GM12878 (cell line): Measurements from ENCODE around the gene ROCK2. TPM values are rescaled to one million over a fixed set of nuclear protein-coding genes. Genes with fewer than 3 reads are reported as not detected.
A peak's percentile ranks its signal among the peaks of the same experiment; 100 is the strongest.

ENCODE experiments used
- ATAC-seq: fragments of 200-7000 bp; cut with Tn5 transposase; 3 replicates; pipeline ENCODE4 v1.9.1; 2020; ENCODE audit warnings: mild to moderate bottlenecking, moderate library complexity
- BruUV-seq: library from RNA; stranded (reverse); fragments of 400-500 nt; replicated peaks from 2 replicates; lab custom pipeline; 2021; lab: Mats Ljungman, UMichigan
- CTCF ChIA-PET: fragments of 300-600 bp; sonication (Branson Sonifier 250); formaldehyde crosslinking; extraction: SDS; loops from one replicate; lab custom pipeline; 2021; ENCODE audit warnings: inconsistent platforms; lab: Yijun Ruan, JAX
- POLR2A ChIA-PET: fragments of 350-600 bp; formaldehyde crosslinking; extraction: SDS; loops from one replicate; lab custom pipeline; 2021; ENCODE audit warnings: inconsistent platforms; lab: Charles Lee
- RAD21 ChIA-PET: fragments of 300-600 bp; sonication (Branson Sonifier 250); formaldehyde crosslinking; loops from one replicate; lab custom pipeline; 2023; ENCODE audit warnings: antibody characterized with exemption; ENCODE audit not compliant: unreplicated experiment; lab: Charles Lee
- SMC1A ChIA-PET: fragments of 300-600 bp; sonication (Branson Sonifier 250); formaldehyde crosslinking; loops from one replicate; lab custom pipeline; 2023; ENCODE audit not compliant: unreplicated experiment, uncharacterized antibody; lab: Charles Lee
- DNase-seq: peaks from one replicate; pipeline ENCODE4 v3.0.0-alpha.2; 2011; ENCODE audit warnings: low read depth, low spot score
- FAIRE-seq: peaks from 3 replicates; lab custom pipeline; 2011; peaks lifted over from hg19 to GRCh38; lab: Jason Lieb, UNC
- H2AFZ ChIP-seq: 2 replicates; pipeline ENCODE4 v1.6.0; 2011; ENCODE audit warnings: low read depth, low read length, control low read depth; ENCODE audit not compliant: control insufficient read depth
- H3K27ac ChIP-seq: 2 replicates; pipeline ENCODE4 v1.5.1; 2011; ENCODE audit warnings: control low read depth; ENCODE audit not compliant: control insufficient read depth, insufficient read depth
- H3K27me3 ChIP-seq, 2 experiments: replicated peaks in 1 of 2; 2 replicates each; pipeline versions ENCODE4 v1.6.0 to v1.6.1; 2011; ENCODE audit warnings: low read length in 1 of 2; ENCODE audit not compliant: control insufficient read depth in 2 of 2, insufficient read depth in 2 of 2
- H3K36me3 ChIP-seq, 2 experiments: 2 replicates each; pipeline ENCODE4 v1.5.1; 2011; ENCODE audit warnings: low read length in 1 of 2; ENCODE audit not compliant: control insufficient read depth in 2 of 2, insufficient read depth in 2 of 2
- H3K4me1 ChIP-seq: 2 replicates; pipeline ENCODE4 v1.6.1; 2011; ENCODE audit warnings: mild to moderate bottlenecking, low read length, moderate library complexity, mixed read lengths; ENCODE audit not compliant: control insufficient read depth, insufficient read depth
- H3K4me2 ChIP-seq: 2 replicates; pipeline ENCODE4 v1.6.0; 2011; ENCODE audit warnings: control low read depth; ENCODE audit not compliant: control insufficient read depth, insufficient read depth
- H3K4me3 ChIP-seq: fragments of 200-600 bp; sonication (generic); 2 replicates; pipeline ENCODE4 v1.5.1; 2016
- H3K79me2 ChIP-seq: 2 replicates; pipeline ENCODE4 v1.6.0; 2011; ENCODE audit warnings: low read length; ENCODE audit not compliant: control insufficient read depth, insufficient read depth
- H3K9ac ChIP-seq: 2 replicates; pipeline ENCODE4 v1.8.0; 2011; ENCODE audit warnings: low read length, control low read depth, mixed read lengths; ENCODE audit not compliant: control insufficient read depth, insufficient read depth
- H3K9me3 ChIP-seq: replicated peaks from 3 replicates; pipeline ENCODE4 v1.5.1; 2011; ENCODE audit warnings: mild to moderate bottlenecking, low read length; ENCODE audit not compliant: control insufficient read depth, insufficient read depth
- H4K20me1 ChIP-seq: 2 replicates; pipeline ENCODE4 v1.6.0; 2011; ENCODE audit not compliant: control insufficient read depth, insufficient read depth
- ATF2 ChIP-seq: IDR thresholded peaks from 2 replicates; pipeline ENCODE4 v1.6.1; 2012; ENCODE audit warnings: low read length, inconsistent platforms
- CEBPB ChIP-seq, 2 experiments: fragments of 150-350 bp in 1 of 2; IDR thresholded peaks; 2 replicates each; pipeline ENCODE4 v1.6.1; 2012 to 2014; ENCODE audit warnings: low read depth in 2 of 2, low read length in 2 of 2, borderline replicate concordance in 1 of 2, inconsistent platforms in 1 of 2
- CHD1 ChIP-seq: IDR thresholded peaks from 2 replicates; pipeline ENCODE4 v1.6.1; 2012; ENCODE audit warnings: low read depth, low read length, improper control_type of control experiment
- E2F8 ChIP-seq: fragments of 450-650 bp; IDR thresholded peaks from 2 replicates; pipeline ENCODE4 v1.6.1; 2018; ENCODE audit warnings: mild to moderate bottlenecking, low read depth, moderate library complexity; ENCODE audit not compliant: partially characterized antibody
- FOXK2 ChIP-seq: fragments of 450-650 bp; IDR thresholded peaks from 2 replicates; pipeline ENCODE4 v1.6.1; 2017; ENCODE audit warnings: mild to moderate bottlenecking, moderate library complexity
- HCFC1 ChIP-seq: fragments of 150-350 bp; IDR thresholded peaks from 2 replicates; pipeline ENCODE4 v1.6.1; 2014; ENCODE audit warnings: low read length
- MYB ChIP-seq: fragments of 150-350 bp; IDR thresholded peaks from 2 replicates; pipeline ENCODE4 v1.6.1; 2014; ENCODE audit warnings: mild to moderate bottlenecking, low read depth, low read length, borderline replicate concordance
- MYC ChIP-seq: IDR thresholded peaks from 2 replicates; pipeline ENCODE4 v1.6.1; 2011; ENCODE audit warnings: mild to moderate bottlenecking, low read length, moderate library complexity, inconsistent platforms; ENCODE audit not compliant: insufficient read depth, insufficient replicate concordance, insufficient read length, severe bottlenecking
- NFYA ChIP-seq: IDR thresholded peaks from 2 replicates; pipeline ENCODE4 v1.6.1; 2011; ENCODE audit warnings: low read depth, mild to moderate bottlenecking, low read length, improper control_type of control experiment, borderline replicate concordance
- NR2C2 ChIP-seq: IDR thresholded peaks from 2 replicates; pipeline ENCODE4 v1.6.1; 2011; ENCODE audit warnings: borderline replicate concordance, low read depth; ENCODE audit not compliant: control insufficient read depth, insufficient read length
- NRF1 ChIP-seq: conservative IDR thresholded peaks from 2 replicates; pipeline ENCODE4 v1.6.1; 2011; ENCODE audit warnings: mild to moderate bottlenecking, low read depth, low read length, improper control_type of control experiment
- POU2F2 ChIP-seq: IDR thresholded peaks from 3 replicates; pipeline ENCODE4 v1.6.1; 2011; ENCODE audit warnings: low read depth, mild to moderate bottlenecking, low read length, borderline replicate concordance
- RBBP5 ChIP-seq: fragments of 200-600 bp; sonication (generic); conservative IDR thresholded peaks from 2 replicates; pipeline ENCODE4 v1.6.1; 2016
- SP1 ChIP-seq: IDR thresholded peaks from one replicate; pipeline ENCODE4 v1.6.1; 2011; ENCODE audit warnings: low read depth, low read length
- SRF ChIP-seq, 2 experiments: IDR thresholded peaks; 2 replicates each; pipeline ENCODE4 v1.6.1; 2011; ENCODE audit warnings: low read depth in 2 of 2, low read length in 2 of 2, mild to moderate bottlenecking in 1 of 2, moderate library complexity in 1 of 2
- ZSCAN29 ChIP-seq: fragments of 450-650 bp; IDR thresholded peaks from 2 replicates; pipeline ENCODE4 v1.6.1; 2017; ENCODE audit warnings: mild to moderate bottlenecking, moderate library complexity
- WGBS: methylation state at CpG from one replicate; pipeline ENCODE4 v1.1.6; 2016; ENCODE audit warnings: low lambda C conversion rate; ENCODE audit not compliant: insufficient replicate concordance, insufficient coverage; ENCODE audit errors: missing lambda C conversion rate; 5-methylcytosine and 5-hydroxymethylcytosine counted together
- in situ Hi-C: fragments of 300-500 bp; cut with MboI; formaldehyde crosslinking; loops from 9 replicates; pipeline ENCODE4 v1.14.3; 2018; ENCODE audit warnings: mixed read lengths
- intact Hi-C: fragments of 100-400 bp; cut with micrococcal nuclease; formaldehyde crosslinking; loops from one replicate; pipeline ENCODE4 v1.14.2; 2022; ENCODE audit not compliant: unreplicated experiment
- polyA plus RNA-seq, 11 experiments: library from polyadenylated mRNA; depleted of rRNA in 4 of 11; unstranded in 6 of 11; stranded (reverse) in 5 of 11; fragments of >200 nt; fragmentation: Nextera tagmentation in 4 of 11; fragmentation: Illumina TruSeq in 1 of 11; extraction: Ambion mirVana in 4 of 11; extraction: Trizol in 1 of 11; gene quantifications; 1 replicate in 1 of 11; 2 replicates in 10 of 11; pipeline versions ENCODE4 v1.2.1 to v1.2.3, GENCODE V29; 2011 to 2016; ENCODE audit warnings: inconsistent platforms in 2 of 11, missing spikeins in 2 of 11, low read depth in 1 of 11
- total RNA-seq, 4 experiments: library from RNA; depleted of rRNA in 3 of 4; stranded (reverse); fragments of >200 nt in 3 of 4; fragmentation: Illumina TruSeq in 1 of 4; extraction: Trizol in 1 of 4; gene quantifications; 2 replicates each; pipeline versions ENCODE4 v1.2.1 to v1.2.3, GENCODE V29; 2013 to 2021
- TF ChIP-seq, protein P1 (sequence below): IDR thresholded peaks from 2 replicates; pipeline ENCODE4 v1.6.1; 2012; ENCODE audit warnings: low read depth, low read length, improper control_type of control experiment
- TF ChIP-seq, protein P2 (sequence below): IDR thresholded peaks from 2 replicates; pipeline ENCODE4 v1.6.1; 2012; ENCODE audit warnings: low read depth, low read length, improper control_type of control experiment

Gene ROCK2
- total and polyA plus RNA-seq, 10 of the 15 experiments (the other 5 are each of a cell fraction or from before 2014, with no cell fraction given), result 4.6 to 22.1 (median 8.3) TPM

- Histone ChIP-seq H2AFZ (no peak overlapping the region), H4K20me1 (no peaks in the 10 kb centered on the region), H3K4me2 (peak overlapping the region; percentile 46), H3K27me3 (no peaks in the 10 kb centered on the region), H3K9me3 (no peaks in the 10 kb centered on the region), H3K36me3 (no peaks in the 10 kb centered on the region), H3K9ac (no peak overlapping the region), H3K4me3 (no peak overlapping the region), H3K27ac (no peak overlapping the region), H3K4me1 (no peaks in the 10 kb centered on the region), H3K79me2 (peaks cover 21% of the 10 kb centered on the region)
- in situ Hi-C loops (no loop called here), intact Hi-C loops (no loop called here)
- FAIRE-seq (no peak), ATAC-seq (peak; percentile 30; the same call in 2 of the 3 replicates), DNase-seq (no peak)
- WGBS, result 61% methylated on average over 4 of the region's 4 CpGs
- no TSS peak for BruUV-seq
- SMC1A ChIA-PET, result interaction anchor here (0.6 to 1.0 kb wide), 3 partner anchors 16 to 152 kb away, joined by 3 to 4 read pairs (median 4); no protein-coding TSS in a partner anchor
- CTCF ChIA-PET, result interaction anchor here (1.1 to 1.8 kb wide), 2 partner anchors 12 to 37 kb away, joined by 3 to 4 read pairs; no protein-coding TSS in a partner anchor
- RAD21 ChIA-PET, result no interaction called here
- no peak for TF ChIP-seq HCFC1
- TF ChIP-seq MYB, result no peak
- TF ChIP-seq ATF2, result no peak
- TF ChIP-seq NRF1, result no peak
- TF ChIP-seq CHD1, result no peak
- no peak for TF ChIP-seq SRF (IDR thresholded peaks at IDR 0.05; ENCODE audit: low read depth in 2 of 2, low read length in 2 of 2)
- TF ChIP-seq, protein P1, sequence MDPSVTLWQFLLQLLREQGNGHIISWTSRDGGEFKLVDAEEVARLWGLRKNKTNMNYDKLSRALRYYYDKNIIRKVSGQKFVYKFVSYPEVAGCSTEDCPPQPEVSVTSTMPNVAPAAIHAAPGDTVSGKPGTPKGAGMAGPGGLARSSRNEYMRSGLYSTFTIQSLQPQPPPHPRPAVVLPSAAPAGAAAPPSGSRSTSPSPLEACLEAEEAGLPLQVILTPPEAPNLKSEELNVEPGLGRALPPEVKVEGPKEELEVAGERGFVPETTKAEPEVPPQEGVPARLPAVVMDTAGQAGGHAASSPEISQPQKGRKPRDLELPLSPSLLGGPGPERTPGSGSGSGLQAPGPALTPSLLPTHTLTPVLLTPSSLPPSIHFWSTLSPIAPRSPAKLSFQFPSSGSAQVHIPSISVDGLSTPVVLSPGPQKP, result no peak
- TF ChIP-seq NR2C2, result no peak
- TF ChIP-seq CEBPB (IDR thresholded peaks at IDR 0.05; ENCODE audit: borderline replicate concordance in 1 of 2, low read depth in 2 of 2, low read length in 2 of 2), result no peak
- TF ChIP-seq POU2F2, result no peak
- no peak for TF ChIP-seq SP1
- TF ChIP-seq NFYA, result no peak
- TF ChIP-seq E2F8, result no peak
- TF ChIP-seq, protein P2, sequence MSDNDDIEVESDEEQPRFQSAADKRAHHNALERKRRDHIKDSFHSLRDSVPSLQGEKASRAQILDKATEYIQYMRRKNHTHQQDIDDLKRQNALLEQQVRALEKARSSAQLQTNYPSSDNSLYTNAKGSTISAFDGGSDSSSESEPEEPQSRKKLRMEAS, result no peak
- TF ChIP-seq ZSCAN29, result no peak
- TF ChIP-seq MYC, result no peak
- TF ChIP-seq RBBP5, result no peak
- TF ChIP-seq FOXK2, result no peak
- POLR2A ChIA-PET, result interaction anchor here (0.7 to 1.0 kb wide), 2 partner anchors 19 to 30 kb away, joined by 3 read pairs; partner anchors contain the start of gene ROCK2
Measured at GRCh38 chr2:11325961-11326676, 18.3 kb downstream of the ROCK2 start.
